ENCODE data around the gene CCDC8. TPM values are rescaled to one million over a fixed set of nuclear protein-coding genes. Genes with fewer than 3 reads are reported as not detected.
"Not testable (repeated sequence)": the region's sequence is repeated elsewhere in the genome, so short reads cannot be mapped to it uniquely, and the experiment has no call there.

The CCDC8 gene
- total and polyA plus RNA-seq, 9 of the 15 experiments (the other 6 are each of a cell fraction or from before 2014, with no cell fraction given) = 0.68 to 30.8 (median 15.6) TPM

DNA sequence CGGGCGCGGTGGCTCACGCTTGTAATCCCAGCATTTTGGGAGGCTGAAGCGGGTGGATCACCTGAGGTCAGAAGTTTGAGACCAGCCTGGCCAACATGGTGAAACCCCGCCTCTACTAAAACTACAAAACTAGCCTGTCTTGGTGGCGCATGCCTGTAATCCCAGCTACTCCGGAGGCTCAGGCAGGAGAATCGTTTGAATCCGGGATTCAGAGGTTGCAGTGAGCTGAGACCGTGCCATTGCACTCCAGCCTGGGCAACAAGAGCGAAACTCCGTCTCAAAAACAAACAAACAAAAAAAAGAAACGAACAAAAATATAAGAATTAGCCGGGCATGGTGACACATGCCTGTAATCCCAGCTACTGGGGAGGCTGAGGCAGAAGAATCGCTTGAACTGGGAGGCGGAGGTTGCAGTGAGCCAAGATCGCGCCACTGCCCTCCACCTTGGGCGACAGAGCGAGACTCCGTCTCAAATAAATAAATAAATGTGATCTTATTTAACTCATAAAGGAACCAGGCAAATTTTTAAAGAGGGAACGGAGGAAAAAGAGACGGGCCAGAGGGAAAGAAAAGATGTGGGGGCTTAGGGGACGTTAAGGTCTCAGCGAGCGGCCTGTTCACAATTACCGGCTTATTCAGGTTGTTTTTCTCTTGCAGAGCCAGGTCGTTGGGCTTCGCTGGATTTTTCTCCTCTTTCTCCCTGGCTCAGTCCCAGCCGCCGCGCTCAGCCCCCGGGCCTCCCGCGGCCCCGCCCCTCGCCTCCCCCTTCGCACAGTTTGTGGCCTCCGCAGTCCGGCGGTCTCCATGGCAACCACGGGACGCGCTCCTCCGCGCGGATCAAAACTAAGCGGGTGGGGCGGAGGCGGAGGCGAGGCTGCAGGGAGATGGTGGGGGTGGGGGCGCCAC, 2.7 kb upstream of the CCDC8 start (continued):
- TF ChIP-seq, protein P1, sequence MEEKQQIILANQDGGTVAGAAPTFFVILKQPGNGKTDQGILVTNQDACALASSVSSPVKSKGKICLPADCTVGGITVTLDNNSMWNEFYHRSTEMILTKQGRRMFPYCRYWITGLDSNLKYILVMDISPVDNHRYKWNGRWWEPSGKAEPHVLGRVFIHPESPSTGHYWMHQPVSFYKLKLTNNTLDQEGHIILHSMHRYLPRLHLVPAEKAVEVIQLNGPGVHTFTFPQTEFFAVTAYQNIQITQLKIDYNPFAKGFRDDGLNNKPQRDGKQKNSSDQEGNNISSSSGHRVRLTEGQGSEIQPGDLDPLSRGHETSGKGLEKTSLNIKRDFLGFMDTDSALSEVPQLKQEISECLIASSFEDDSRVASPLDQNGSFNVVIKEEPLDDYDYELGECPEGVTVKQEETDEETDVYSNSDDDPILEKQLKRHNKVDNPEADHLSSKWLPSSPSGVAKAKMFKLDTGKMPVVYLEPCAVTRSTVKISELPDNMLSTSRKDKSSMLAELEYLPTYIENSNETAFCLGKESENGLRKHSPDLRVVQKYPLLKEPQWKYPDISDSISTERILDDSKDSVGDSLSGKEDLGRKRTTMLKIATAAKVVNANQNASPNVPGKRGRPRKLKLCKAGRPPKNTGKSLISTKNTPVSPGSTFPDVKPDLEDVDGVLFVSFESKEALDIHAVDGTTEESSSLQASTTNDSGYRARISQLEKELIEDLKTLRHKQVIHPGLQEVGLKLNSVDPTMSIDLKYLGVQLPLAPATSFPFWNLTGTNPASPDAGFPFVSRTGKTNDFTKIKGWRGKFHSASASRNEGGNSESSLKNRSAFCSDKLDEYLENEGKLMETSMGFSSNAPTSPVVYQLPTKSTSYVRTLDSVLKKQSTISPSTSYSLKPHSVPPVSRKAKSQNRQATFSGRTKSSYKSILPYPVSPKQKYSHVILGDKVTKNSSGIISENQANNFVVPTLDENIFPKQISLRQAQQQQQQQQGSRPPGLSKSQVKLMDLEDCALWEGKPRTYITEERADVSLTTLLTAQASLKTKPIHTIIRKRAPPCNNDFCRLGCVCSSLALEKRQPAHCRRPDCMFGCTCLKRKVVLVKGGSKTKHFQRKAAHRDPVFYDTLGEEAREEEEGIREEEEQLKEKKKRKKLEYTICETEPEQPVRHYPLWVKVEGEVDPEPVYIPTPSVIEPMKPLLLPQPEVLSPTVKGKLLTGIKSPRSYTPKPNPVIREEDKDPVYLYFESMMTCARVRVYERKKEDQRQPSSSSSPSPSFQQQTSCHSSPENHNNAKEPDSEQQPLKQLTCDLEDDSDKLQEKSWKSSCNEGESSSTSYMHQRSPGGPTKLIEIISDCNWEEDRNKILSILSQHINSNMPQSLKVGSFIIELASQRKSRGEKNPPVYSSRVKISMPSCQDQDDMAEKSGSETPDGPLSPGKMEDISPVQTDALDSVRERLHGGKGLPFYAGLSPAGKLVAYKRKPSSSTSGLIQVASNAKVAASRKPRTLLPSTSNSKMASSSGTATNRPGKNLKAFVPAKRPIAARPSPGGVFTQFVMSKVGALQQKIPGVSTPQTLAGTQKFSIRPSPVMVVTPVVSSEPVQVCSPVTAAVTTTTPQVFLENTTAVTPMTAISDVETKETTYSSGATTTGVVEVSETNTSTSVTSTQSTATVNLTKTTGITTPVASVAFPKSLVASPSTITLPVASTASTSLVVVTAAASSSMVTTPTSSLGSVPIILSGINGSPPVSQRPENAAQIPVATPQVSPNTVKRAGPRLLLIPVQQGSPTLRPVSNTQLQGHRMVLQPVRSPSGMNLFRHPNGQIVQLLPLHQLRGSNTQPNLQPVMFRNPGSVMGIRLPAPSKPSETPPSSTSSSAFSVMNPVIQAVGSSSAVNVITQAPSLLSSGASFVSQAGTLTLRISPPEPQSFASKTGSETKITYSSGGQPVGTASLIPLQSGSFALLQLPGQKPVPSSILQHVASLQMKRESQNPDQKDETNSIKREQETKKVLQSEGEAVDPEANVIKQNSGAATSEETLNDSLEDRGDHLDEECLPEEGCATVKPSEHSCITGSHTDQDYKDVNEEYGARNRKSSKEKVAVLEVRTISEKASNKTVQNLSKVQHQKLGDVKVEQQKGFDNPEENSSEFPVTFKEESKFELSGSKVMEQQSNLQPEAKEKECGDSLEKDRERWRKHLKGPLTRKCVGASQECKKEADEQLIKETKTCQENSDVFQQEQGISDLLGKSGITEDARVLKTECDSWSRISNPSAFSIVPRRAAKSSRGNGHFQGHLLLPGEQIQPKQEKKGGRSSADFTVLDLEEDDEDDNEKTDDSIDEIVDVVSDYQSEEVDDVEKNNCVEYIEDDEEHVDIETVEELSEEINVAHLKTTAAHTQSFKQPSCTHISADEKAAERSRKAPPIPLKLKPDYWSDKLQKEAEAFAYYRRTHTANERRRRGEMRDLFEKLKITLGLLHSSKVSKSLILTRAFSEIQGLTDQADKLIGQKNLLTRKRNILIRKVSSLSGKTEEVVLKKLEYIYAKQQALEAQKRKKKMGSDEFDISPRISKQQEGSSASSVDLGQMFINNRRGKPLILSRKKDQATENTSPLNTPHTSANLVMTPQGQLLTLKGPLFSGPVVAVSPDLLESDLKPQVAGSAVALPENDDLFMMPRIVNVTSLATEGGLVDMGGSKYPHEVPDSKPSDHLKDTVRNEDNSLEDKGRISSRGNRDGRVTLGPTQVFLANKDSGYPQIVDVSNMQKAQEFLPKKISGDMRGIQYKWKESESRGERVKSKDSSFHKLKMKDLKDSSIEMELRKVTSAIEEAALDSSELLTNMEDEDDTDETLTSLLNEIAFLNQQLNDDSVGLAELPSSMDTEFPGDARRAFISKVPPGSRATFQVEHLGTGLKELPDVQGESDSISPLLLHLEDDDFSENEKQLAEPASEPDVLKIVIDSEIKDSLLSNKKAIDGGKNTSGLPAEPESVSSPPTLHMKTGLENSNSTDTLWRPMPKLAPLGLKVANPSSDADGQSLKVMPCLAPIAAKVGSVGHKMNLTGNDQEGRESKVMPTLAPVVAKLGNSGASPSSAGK (IDR thresholded peaks at IDR 0.05) = 0 out of 2 replicates have a peak, but pooled peaks have one; percentile 17
- TF ChIP-seq ATF7 (IDR thresholded peaks at IDR 0.05) = peak; percentile 39; the same call in 1 of the 2 replicates
- peak; percentile 97 for TF ChIP-seq FOXJ2 (tag; IDR thresholded peaks at IDR 0.05)
- peak; percentile 88 for TF ChIP-seq BMI1 (IDR thresholded peaks at IDR 0.05; ENCODE audit: low read length)
- TF ChIP-seq GTF2E2 (tag; IDR thresholded peaks at IDR 0.05) = peak; percentile 59; the same call in 1 of the 2 replicates
- TF ChIP-seq, protein P2, sequence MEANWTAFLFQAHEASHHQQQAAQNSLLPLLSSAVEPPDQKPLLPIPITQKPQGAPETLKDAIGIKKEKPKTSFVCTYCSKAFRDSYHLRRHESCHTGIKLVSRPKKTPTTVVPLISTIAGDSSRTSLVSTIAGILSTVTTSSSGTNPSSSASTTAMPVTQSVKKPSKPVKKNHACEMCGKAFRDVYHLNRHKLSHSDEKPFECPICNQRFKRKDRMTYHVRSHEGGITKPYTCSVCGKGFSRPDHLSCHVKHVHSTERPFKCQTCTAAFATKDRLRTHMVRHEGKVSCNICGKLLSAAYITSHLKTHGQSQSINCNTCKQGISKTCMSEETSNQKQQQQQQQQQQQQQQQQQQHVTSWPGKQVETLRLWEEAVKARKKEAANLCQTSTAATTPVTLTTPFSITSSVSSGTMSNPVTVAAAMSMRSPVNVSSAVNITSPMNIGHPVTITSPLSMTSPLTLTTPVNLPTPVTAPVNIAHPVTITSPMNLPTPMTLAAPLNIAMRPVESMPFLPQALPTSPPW (CRISPR knock-in tag; IDR thresholded peaks at IDR 0.05) = peak; percentile 100
- TF ChIP-seq, protein P3, sequence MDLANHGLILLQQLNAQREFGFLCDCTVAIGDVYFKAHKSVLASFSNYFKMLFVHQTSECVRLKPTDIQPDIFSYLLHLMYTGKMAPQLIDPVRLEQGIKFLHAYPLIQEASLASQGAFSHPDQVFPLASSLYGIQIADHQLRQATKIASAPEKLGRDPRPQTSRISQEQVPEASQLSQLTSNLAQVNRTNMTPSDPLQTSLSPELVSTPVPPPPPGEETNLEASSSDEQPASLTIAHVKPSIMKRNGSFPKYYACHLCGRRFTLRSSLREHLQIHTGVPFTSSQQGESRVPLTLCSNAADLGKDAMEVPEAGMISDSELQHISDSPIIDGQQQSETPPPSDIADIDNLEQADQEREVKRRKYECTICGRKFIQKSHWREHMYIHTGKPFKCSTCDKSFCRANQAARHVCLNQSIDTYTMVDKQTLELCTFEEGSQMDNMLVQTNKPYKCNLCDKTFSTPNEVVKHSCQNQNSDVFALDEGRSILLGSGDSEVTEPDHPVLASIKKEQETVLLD (IDR thresholded peaks at IDR 0.05) = 0 out of 2 replicates have a peak, but pooled peaks have one; percentile 16
- peak; percentile 43 for TF ChIP-seq TBP (optimal IDR thresholded peaks at IDR 0.05; ENCODE audit: low read depth, low read length)
- TF ChIP-seq JUND (IDR thresholded peaks at IDR 0.05; ENCODE audit: borderline replicate concordance, low read depth, low read length) = peak; percentile 33; the same call in 1 of the 2 replicates
- TF ChIP-seq JUND (tag; IDR thresholded peaks at IDR 0.05; ENCODE audit: borderline replicate concordance, low read depth, low read length) = not testable (repeated sequence)
- TF ChIP-seq HDAC1 (IDR thresholded peaks at IDR 0.05) = peak in 1 of 2 experiments; percentile 61; a peak in 2 of 4 replicates
- TF ChIP-seq CXXC5 (CRISPR knock-in tag; IDR thresholded peaks at IDR 0.05) = peak; percentile 70
